Endodermal cell (in vitro differentiated cells): Measurements from ENCODE around the gene CCL11. TPM values are rescaled to one million over a fixed set of nuclear protein-coding genes. Genes with fewer than 3 reads are reported as not detected.

Source experiments
- DNase-seq: peaks from one replicate; pipeline ENCODE4 v3.0.0-alpha.2; 2017
- H3K27ac ChIP-seq: 2 replicates; pipeline ENCODE4 v1.5.1; 2013; ENCODE audit warnings: mild to moderate bottlenecking, low read depth, low read length, moderate library complexity
- H3K27me3 ChIP-seq: 2 replicates; pipeline ENCODE4 v1.6.1; 2013; ENCODE audit warnings: mild to moderate bottlenecking, low read length, moderate library complexity; ENCODE audit not compliant: insufficient read depth, control insufficient read depth, poor library complexity, severe bottlenecking
- H3K36me3 ChIP-seq: 2 replicates; pipeline ENCODE4 v1.7.0; 2013; ENCODE audit warnings: mild to moderate bottlenecking, low read length, moderate library complexity; ENCODE audit not compliant: control insufficient read depth, insufficient read depth
- H3K4me1 ChIP-seq: one replicate; pipeline ENCODE4 v1.7.0; 2013; ENCODE audit warnings: low read length; ENCODE audit not compliant: control insufficient read depth, insufficient read depth
- H3K4me3 ChIP-seq: 2 replicates; pipeline ENCODE4 v1.5.1; 2013; ENCODE audit warnings: mild to moderate bottlenecking, low read length, moderate library complexity
- H3K9ac ChIP-seq: 2 replicates; pipeline ENCODE4 v1.6.1; 2013; ENCODE audit warnings: mild to moderate bottlenecking, low read length, moderate library complexity; ENCODE audit not compliant: poor library complexity, severe bottlenecking; ENCODE audit errors: extremely low read depth
- H3K9me3 ChIP-seq: 2 replicates; pipeline ENCODE4 v1.6.1; 2013; ENCODE audit warnings: mild to moderate bottlenecking, low read length, moderate library complexity; ENCODE audit not compliant: control insufficient read depth
- H3K27ac Mint-ChIP-seq: 2 replicates; pipeline ENCODE4 v1.8.0; 2020; ENCODE audit warnings: mixed read lengths
- H3K27me3 Mint-ChIP-seq: 2 replicates; pipeline ENCODE4 v1.8.0; 2021; ENCODE audit warnings: mild to moderate bottlenecking, mixed read lengths; ENCODE audit not compliant: insufficient read depth
- H3K36me3 Mint-ChIP-seq: 2 replicates; pipeline ENCODE4 v1.8.0; 2020; ENCODE audit warnings: low read depth, mixed read lengths
- H3K4me1 Mint-ChIP-seq: 2 replicates; pipeline ENCODE4 v1.8.0; 2020; ENCODE audit warnings: mixed read lengths
- H3K4me3 Mint-ChIP-seq: 2 replicates; pipeline ENCODE4 v1.8.0; 2020; ENCODE audit warnings: mild to moderate bottlenecking, moderate library complexity, mixed read lengths
- H3K9me3 Mint-ChIP-seq: 2 replicates; pipeline ENCODE4 v1.8.0; 2020; ENCODE audit warnings: mild to moderate bottlenecking, mixed read lengths
- WGBS, 2 experiments: methylation state at CpG; one replicate each; pipeline versions ENCODE4 v1.1.5 to v1.1.7; 2013; ENCODE audit warnings: missing lambda C conversion rate in 2 of 2, mixed read lengths in 1 of 2; ENCODE audit not compliant: insufficient coverage in 1 of 2, insufficient read length in 1 of 2; 5-methylcytosine and 5-hydroxymethylcytosine counted together
- total RNA-seq, 2 donors: library from RNA; stranded (reverse); fragmentation: NEBNext Ultra II Directional in 1 of 2; extraction: Animal tissue kit (Norgen Biotek cat#: 25700) in 1 of 2; gene quantifications; 2 replicates in 1 of 2; 3 replicates in 1 of 2; pipeline ENCODE4 v1.2.1, GENCODE V29; 2021
- TF ChIP-seq, protein P1 (sequence below): fragments of 200-600 bp; sonication (generic); conservative IDR thresholded peaks from 2 replicates; pipeline ENCODE4 v1.5.0; 2021; ENCODE audit warnings: antibody characterized with exemption, mild to moderate bottlenecking

Gene CCL11
- total RNA-seq, 2 donors from 2014 or later = not detected

- no peak for DNase-seq
- H3K36me3 ChIP-seq = no peaks in the 10 kb centered on the region
- peaks cover 22% of the 10 kb centered on the region for H3K4me1 ChIP-seq
- Mint-ChIP-seq H3K4me3 (no peak overlapping the region), H3K27me3 (peaks cover 2% of the 10 kb centered on the region), H3K27ac (no peak overlapping the region), H3K9me3 (no peaks in the 10 kb centered on the region), H3K36me3 (no peaks in the 10 kb centered on the region), H3K4me1 (peaks cover 35% of the 10 kb centered on the region)
- H3K9me3 ChIP-seq = no peaks in the 10 kb centered on the region
- H3K9ac ChIP-seq = no peak overlapping the region
- TF ChIP-seq, protein P1, sequence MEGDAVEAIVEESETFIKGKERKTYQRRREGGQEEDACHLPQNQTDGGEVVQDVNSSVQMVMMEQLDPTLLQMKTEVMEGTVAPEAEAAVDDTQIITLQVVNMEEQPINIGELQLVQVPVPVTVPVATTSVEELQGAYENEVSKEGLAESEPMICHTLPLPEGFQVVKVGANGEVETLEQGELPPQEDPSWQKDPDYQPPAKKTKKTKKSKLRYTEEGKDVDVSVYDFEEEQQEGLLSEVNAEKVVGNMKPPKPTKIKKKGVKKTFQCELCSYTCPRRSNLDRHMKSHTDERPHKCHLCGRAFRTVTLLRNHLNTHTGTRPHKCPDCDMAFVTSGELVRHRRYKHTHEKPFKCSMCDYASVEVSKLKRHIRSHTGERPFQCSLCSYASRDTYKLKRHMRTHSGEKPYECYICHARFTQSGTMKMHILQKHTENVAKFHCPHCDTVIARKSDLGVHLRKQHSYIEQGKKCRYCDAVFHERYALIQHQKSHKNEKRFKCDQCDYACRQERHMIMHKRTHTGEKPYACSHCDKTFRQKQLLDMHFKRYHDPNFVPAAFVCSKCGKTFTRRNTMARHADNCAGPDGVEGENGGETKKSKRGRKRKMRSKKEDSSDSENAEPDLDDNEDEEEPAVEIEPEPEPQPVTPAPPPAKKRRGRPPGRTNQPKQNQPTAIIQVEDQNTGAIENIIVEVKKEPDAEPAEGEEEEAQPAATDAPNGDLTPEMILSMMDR = no peak
- H3K27me3 ChIP-seq = no peaks in the 10 kb centered on the region
- H3K27ac ChIP-seq = no peak overlapping the region
- no peak overlapping the region for H3K4me3 ChIP-seq
- WGBS, 2 experiments = 88 to 94% methylated on average over 3 to 6 of the region's 6 CpGs
Observed at GRCh38 chr17:34248511-34249024, 37.0 kb upstream of the CCL11 start.

- peaks cover 2% of the 10 kb centered on the region for H3K27me3 Mint-ChIP-seq
- H3K27ac Mint-ChIP-seq = no peak overlapping the region
- H3K36me3 Mint-ChIP-seq = no peaks in the 10 kb centered on the region
- Histone ChIP-seq H3K4me3 (no peak overlapping the region), H3K9me3 (no peaks in the 10 kb centered on the region), H3K4me1 (peaks cover 22% of the 10 kb centered on the region), H3K36me3 (no peaks in the 10 kb centered on the region), H3K9ac (no peak overlapping the region), H3K27ac (no peak overlapping the region), H3K27me3 (no peaks in the 10 kb centered on the region)
- H3K4me3 Mint-ChIP-seq = no peak overlapping the region
- H3K9me3 Mint-ChIP-seq = no peaks in the 10 kb centered on the region
- DNase-seq = no peak
- TF ChIP-seq, protein P1 = no peak
- 88 to 100% methylated on average over 1 of the region's 1 CpG for WGBS, 2 experiments
- peaks cover 37% of the 10 kb centered on the region for H3K4me1 Mint-ChIP-seq
Observed at GRCh38 chr17:34249061-34249460, 36.5 kb upstream of the CCL11 start.

DNA sequence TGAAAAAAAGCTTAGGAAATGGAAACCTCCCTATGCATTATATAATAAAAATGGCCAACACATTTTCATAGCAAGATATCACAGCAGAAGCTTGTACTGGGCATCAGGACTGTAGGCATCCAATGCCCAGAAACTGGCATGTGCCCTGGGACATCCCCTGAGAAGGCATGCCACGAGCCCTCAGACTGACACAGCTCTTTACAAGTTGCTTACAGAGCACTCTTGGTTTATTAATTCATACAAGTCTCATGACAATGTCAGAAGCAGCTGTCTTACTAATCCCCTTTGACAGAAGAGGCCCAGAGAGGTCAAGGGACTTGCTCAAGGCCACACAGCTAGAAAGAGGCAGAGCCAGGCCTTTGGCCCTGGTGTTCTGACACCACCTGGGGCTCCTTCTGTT is 36.1 kb upstream of the CCL11 start:
- H3K27me3 Mint-ChIP-seq = peaks cover 2% of the 10 kb centered on the region
- peaks cover 26% of the 10 kb centered on the region for H3K4me1 ChIP-seq
- TF ChIP-seq, protein P1 = no peak
- H3K9ac ChIP-seq = no peak overlapping the region
- H3K9me3 ChIP-seq = no peaks in the 10 kb centered on the region
- H3K4me3 ChIP-seq = no peak overlapping the region
- no peaks in the 10 kb centered on the region for H3K36me3 Mint-ChIP-seq
- DNase-seq = no peak
- no peak overlapping the region for H3K4me3 Mint-ChIP-seq
- no peaks in the 10 kb centered on the region for H3K27me3 ChIP-seq
- peaks cover 41% of the 10 kb centered on the region for H3K4me1 Mint-ChIP-seq
- no peak overlapping the region for H3K27ac ChIP-seq
- H3K9me3 Mint-ChIP-seq = no peaks in the 10 kb centered on the region
- 100% methylated on average over 1 of the region's 1 CpG for WGBS, 2 experiments
- no peaks in the 10 kb centered on the region for H3K36me3 ChIP-seq
- no peak overlapping the region for H3K27ac Mint-ChIP-seq
